ENCODE data around the gene HGFAC. TPM values are rescaled to one million over a fixed set of nuclear protein-coding genes. Genes with fewer than 3 reads are reported as not detected.

HGFAC gene
- total RNA-seq, 4 donors from 2014 or later = 0.54 TPM; not detected in 3

Other genes with a start within 250 kb of the HGFAC start
- gene MSANTD1, start 192.8 kb upstream of the HGFAC start, total RNA-seq = 1 to 10 TPM; 2.0 to 4.9 (median 2.4) TPM
- 10 to 100 TPM; 14.6 to 25.1 (median 20.9) TPM for gene RGS12, start 148.9 kb upstream of the HGFAC start, total RNA-seq
- gene DOK7, start 21.3 kb downstream of the HGFAC start, total RNA-seq = 1 to 10 TPM in 1 of 4 donors, under 1 TPM in 3; 0.25 to 2.7 (median 0.52) TPM
- gene LRPAP1, start 90.5 kb downstream of the HGFAC start, total RNA-seq = 100 to 1,000 TPM; 168 to 320 (median 259) TPM

Data from thyroid gland (tissue), 4 donors.